ENCODE results near the gene FAM193A.

- TF ChIP-seq POLR2A (IDR thresholded peaks at IDR 0.05; ENCODE audit: low read length) (no peak), GATA1 (IDR thresholded peaks at IDR 0.05; ENCODE audit: low read depth, low read length) (no peak)
These were observed 29.2 kb upstream of the FAM193A start for GRCh38 chr4:2507259-2507658.

All from erythroblast (primary cell).